ENCODE data around the gene TMEM170B.

- TF ChIP-seq CTCF (IDR thresholded peaks at IDR 0.05) (no peak), POLR2A (IDR thresholded peaks at IDR 0.05) (no peak)
Observed at GRCh38 chr6:11493974-11494373, 43.6 kb upstream of the TMEM170B start.

Measured in esophagus squamous epithelium (tissue), 4 donors.